ENCODE measurements around the gene MAST4.
A peak's percentile ranks its signal among the peaks of the same experiment; 100 is the strongest.

MAST4 gene

DNA sequence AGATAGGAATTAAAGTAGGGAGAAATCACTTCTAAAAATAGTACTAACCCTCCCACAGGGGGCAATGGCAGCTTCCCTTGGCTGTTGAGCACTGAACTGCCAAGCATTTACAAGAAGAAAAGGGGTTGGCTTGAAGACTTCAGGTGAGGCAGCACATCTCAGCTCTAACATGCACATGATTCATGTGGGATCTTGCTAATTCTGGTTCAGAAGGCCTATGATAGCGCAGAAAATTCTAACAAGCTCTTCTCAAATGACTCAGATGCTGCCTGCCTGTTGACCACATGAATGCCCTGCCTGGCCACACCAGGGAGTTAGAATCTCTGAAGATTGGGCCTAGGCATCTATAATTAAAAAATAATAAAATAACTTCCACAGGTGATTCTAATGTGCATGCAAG is 577.8 kb downstream of the MAST4 start:
- no peak for DNase-seq

DNA sequence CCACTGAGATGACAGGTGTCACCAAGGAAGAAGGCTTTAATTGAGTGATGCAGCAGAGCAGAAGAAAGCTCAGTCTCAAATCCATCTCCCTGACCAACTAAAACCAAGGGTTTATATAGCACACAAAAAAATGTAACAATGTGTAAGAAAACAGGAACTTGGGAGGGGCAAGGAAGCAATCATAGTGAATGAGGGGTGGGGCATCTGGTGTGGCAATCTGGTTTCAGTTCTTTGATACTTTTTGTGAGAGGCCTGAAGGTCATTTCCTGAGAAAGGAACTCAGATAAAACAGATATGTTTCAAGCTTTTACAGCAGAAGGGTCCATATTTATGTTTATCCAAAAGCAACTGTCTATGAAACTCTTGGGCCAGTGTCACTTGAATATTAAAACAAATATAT is 580.7 kb downstream of the MAST4 start:
- no peak for DNase-seq

DNA sequence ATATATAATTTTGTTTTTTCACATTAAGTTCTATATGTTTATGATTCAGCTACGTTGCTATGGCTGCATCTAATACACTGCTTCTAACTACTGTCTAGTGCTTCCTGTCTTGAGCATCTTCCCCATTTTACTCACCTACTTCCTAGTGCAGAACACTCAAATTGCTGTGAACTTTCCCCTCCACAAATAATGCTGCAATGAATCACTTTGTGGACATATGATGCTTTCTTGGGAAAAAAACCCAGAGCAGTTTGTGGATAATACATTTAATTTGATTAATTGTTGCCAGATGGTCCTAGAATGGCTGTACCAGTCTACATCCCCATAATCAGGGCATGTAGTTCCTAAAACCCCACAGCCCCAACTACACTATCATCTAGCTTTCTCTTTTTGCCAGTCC is 581.9 kb downstream of the MAST4 start:
- peak; percentile 5 for DNase-seq

DNA sequence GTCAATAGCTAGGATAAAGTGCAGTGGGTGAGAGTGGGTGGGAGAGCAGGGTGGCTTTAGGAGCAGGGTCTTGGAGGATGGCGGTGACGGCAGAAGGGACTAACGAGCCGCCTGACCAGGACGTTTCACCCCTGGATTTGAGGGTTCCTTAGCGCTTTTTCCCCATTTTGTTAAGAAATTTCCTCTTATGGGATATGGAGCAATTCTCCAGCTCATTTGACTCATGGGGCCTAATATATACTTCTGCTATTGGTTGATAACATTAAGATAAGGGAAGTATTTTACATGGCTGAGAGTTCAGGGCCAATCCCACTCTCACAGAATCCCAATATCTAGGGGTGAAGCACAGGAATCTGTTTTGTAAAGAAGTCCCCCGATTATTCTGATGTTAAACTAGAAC is 582.8 kb downstream of the MAST4 start:
- no peak for DNase-seq

DNA sequence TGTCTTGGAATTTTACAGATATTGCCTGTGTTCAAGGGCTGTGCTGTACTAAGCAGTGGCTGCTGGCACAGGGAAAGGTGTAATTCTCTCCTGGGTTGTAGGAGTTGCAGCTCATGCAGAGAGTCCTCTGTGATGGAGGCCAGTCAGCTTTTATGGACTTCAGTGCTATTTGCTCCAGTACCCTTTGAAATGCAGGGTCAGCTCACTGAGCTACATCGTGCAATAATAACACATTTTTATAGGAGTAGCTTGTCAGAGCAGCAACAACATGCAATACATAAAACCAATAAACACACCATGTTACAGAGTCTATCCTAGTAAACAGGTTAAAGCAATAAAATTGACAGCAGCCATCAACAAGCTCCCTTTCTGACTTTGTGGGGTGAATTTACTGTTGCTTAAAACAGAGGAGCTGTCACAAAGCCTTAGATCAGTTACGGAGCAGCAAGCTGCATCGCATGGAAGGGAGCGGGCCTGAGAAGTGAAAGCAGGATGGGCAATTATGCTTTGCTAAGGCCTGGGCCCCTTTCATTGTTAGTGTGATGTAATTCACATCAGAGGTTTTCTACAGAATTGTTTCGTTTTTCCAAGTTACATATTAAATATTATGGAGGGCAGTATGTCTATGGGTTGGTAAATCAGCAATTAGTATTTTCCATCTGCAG is 583.6 kb downstream of the MAST4 start:
- DNase-seq = no peak

DNA sequence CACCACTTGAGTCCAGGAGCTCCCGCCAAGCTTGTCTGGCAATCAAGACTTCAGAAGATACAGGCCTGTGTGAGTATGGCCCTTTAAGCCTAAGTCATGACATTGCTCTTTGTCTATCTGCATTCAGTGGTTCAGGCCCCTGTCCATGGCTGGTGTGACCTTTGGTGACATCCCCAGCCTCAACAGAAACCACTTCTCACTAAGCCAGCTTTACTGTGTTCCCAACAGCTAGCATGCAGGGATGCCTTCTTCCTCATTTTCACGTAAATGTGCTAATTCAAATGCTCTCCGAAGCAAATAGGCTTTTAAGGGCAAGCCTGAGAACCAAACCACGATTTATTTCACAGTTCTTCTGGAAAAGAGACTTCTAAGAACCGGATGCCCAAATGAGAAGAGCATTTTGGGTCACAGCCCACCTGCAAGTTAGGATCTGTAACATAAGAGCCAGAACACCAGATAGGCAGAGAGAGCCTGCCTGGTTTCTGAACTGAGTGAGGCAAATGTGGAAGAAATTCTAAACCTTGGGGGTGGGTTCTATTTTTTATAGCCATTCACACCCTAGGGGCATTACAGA is 585.5 kb downstream of the MAST4 start:
- DNase-seq = no peak

DNA sequence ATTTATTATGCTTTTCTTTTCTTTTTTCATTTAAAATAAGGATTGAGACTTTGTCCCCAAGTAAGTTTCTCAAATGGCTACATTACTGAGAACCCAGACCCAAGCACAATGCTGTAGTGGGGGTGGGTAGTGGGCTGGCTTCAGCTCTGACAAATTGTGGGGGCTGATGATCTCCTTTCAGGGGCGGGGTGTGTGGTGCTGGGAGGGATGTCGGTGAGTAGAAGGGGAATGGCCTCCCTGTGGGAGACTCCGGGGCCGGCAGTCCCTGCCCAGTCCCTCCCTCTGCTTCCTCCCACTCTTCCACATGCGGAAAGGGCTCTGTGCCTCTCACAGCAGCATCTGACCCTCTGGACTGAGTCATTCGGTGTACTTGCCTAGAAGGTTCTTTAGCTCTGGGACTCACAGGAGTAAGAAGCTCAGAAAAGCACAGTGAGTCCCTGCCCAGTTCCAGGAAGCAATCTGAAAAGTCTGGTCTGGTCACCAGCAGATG is 586.2 kb downstream of the MAST4 start:
- DNase-seq = no peak

DNA sequence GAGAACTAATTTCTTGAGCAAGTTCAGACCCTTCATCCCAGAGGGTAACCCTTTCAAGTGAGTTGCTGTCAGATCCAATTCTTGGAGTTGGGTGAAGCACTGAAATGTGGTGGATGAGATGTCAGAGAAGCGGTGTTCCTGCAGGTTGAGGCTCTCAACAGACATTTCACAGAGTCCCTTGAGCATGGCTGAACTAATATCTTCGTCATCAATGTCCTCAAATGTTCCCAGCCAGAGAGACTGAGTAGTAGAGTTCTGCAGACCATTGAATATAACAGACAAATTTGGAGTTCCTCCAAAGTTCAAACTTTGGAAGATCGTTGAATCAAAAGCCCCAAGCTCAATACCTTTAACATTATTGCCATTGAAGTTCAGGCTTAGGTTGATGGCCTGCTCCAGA is 587.7 kb downstream of the MAST4 start:
- DNase-seq = no peak

DNA sequence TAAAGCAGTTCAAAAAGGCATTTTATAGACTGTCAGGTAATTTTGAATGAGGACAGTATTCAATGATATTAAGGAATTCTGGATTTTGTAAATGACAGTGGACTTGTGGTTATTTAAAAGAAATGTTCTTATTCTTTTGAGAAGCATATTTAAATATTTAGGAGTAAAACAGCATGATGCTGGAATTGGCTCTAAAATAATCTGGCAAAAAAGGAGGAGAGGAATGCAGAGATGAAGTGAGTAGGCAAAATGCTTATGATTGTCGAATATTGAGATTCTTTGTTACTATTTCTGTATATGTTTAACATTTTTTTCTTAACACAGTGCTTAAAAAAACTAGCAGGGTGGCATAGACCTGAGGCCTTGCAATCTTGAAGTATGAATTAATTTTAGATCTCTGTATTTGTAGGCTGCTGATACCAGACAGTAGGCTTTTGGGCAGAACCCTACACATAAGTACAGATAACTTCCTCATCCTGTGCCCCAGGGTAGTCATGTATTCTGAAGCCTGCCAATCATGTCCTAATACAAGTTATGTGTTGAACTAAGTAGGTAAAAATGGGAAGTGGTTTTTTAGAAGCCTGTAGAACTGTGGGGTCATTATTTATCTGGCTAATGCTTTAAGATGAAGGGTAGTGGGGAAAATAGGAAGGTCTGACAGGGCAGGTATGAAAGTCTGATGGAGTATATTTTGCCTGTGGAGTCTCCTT is 591.0 kb downstream of the MAST4 start:
- no peak for DNase-seq

DNA sequence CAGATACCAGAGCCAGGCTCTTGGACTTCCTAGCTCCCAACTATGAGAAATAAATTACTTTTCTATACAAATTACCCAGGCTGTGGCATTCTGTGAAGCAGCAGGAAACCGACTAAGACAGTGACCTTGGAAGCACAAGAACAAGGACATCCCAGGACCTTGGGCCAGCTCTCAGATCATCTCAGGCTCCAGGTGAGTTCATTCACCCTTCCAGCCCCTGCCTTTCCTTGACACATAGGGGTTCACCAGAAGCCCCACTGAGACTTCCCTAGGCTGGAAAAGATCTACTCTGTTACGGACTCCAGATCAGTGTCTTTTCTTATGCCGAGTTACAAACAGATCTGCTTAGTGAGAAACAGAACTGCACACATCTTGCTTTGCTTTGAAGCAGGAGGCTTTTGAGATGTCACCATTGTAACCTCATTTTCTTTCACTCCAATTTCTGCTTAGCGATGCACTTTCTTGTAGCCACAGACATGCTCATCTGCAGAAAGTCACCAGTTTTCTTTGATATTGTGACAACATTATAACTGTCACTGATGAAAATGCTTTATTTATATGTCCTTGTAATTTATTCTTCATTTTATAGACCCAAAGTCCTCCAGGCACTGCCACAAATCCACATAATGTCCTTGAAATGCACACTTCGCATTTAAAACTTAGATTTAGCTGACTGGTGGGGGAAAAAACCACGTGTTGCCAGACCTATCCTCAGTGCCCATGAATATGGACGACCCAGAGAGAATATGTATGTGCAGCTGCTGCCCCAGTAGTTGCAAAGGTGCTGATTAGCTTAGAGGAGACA is 592.3 kb downstream of the MAST4 start:
- no peak for DNase-seq

DNA sequence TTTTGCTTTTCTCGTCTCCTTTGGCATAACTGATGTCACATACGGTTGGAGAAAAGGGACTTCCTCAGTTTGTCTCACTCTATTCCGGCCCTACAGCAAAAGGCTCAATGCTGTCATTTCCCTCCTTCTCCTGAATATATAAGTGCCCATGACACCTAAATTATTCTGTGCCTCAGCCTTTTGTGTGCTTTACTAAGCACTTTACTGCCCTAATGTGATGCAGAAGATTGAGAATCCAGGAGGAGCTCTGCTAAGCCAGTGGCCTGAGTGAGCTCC is 592.8 kb downstream of the MAST4 start:
- DNase-seq = no peak

DNA sequence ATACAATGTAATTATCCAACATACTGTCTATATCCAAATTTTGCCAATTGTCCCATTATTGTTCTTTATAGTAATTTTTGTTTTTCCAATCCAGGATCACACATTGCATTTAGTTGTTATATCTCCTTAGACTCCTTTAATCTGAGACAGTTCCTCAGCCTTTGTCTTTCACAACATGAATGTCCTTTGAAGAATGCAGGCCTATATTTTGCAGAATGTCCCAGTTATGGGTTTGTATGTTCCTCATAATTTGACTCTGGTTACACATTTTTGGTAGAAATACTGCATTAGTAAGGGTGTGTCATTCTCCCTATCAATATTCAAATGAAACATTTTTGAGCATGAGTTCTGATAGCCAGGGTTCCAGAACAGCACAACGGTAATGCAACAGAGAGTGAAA is 593.7 kb downstream of the MAST4 start:
- no peak for DNase-seq

DNA sequence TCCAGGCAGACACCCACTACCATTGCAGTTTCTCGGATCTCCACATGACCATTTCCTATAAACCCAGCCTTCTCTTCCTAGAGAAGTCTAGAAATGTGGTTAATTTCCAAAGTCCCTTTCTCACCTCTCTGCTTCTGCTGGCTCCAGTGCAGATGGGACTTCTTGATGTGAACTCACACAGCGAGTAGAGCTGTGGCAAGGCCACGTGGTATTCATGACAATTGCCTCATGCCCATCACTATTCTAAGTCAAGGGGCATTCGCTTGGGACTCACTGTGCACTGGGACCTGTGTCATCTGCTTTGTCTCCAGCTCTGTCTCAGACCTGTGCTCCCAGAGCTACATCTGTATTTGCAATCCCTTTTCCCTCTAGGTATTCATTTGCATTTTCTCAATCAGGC is 594.2 kb downstream of the MAST4 start:
- DNase-seq = no peak

DNA sequence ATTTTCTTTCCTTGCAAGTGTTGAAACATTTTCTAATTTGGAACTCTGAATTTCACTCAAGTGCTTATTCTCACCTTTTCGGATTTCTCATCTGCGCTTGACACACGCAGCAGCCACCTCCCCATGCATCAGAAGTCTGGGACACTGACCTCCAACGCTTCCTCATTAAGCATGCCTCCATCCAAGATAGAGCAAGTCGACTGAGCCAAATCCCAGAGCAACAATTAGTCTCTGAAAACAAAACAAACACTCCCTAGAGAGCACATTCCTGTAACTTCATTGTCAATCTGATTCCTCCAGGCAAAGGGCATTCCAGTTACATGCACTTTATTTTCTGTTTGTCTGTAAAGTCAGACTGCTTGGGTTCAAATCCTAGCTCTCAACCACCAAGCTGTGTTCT is 594.7 kb downstream of the MAST4 start:
- DNase-seq = no peak

DNA sequence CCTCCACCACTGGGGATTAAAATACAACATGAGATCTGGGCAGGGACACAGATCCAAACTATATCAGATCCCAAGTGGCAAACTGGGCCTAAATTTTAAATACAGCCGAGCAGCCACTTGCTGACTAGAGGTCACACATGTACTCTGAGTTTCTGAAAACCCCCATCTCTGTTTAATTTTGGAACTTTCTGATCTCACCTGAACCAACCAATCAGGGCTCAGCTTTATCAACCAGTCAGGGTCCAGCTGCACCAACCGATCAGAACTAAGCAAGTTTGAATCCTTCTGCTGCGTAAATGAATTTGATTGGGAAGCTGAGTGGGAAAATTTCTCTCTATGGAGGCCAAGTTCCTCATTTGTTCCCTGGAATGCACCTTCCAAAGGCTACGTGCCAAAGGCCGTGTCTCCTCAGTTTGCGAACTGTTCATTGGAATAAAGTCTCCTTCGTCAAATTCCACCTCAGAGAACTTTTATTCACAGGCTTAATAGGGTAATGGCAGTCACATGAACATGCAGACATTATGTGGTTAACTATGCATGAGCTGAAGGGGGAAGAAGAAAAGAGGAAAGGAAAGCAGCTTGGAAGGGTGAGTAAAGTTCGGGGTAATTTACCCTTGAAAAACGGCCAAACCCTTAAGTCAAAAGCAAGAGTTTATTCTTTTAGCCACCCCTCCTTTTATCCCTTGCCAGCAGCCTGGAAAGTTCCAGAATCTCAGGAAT is 596.7 kb downstream of the MAST4 start:
- DNase-seq = no peak

DNA sequence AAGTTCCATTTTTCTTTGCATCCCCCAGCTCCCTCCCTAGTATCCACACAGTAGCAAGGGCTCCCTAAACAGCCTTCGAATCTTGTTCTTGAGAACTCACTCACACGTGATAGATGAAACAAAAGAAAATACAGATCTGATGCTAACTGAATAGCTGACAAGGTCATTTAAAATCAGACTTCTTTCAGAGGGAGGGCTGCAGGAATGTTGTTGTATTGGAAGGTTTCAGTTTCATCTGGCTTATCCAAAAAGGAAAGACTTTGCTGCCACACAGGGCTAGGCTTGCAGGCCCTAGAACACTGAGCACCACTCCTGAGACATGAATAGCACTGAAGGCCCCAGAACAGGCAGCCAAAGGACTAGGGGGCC is 597.2 kb downstream of the MAST4 start:
- no peak for DNase-seq

DNA sequence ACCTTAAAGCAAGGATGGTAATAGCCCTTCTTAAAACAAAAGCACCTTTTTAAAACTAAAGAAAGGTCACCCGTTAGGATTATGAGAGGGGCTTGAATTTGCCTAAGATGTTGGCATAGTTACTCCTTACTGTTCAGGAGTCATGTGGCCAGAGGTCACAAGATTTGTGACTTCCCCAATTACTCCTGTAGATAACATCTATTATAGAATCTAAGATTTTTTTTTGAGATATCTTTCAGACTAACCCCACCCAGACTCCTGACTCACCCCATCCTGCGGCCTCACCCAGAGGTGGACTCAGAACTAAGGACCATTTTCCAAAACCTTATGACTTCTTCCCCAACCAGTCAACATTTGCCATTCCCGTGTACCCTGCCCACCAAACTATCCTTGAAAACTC is 598.0 kb downstream of the MAST4 start:
- DNase-seq = no peak

DNA sequence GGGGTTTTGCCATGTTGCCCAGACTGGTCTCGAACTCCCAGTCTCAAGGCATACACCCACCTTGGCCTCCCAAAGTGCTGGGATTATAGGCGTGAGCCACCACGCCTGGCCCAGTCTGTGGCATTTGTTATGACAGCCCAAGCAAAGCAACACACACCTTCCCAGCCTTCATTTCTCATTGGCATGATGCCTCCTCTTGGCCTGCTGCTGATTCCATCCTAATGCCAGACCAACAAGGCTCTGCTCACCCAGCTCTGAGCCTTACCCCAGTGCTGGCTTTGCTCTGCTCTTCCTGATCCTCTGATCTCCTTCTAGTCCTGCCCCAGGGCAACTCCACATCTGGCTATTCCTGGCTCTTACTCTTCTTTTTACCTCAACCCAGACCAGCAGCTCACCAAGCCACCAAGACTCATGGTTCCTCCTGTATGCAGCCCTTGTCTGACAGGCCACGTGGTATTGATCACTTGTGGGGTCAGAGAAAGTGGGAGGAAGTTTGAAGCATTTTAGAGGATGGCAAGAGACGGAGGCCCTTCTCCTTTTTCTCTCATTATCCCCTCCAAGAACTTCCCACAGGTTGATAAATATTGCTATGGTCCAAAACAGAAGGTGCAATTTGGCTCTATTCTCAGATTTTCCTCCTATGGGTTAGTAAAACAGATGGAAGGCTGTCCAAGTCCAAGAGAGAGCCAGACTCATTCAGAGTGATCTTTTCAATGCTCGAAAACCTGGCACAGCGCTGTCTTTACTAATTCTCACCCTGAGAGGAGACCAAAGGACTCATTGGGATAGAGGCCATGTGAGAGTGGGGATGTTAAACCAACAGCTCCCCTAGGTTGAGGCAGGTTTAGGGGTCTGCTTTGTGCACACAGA is 599.4 kb downstream of the MAST4 start:
- no peak for DNase-seq

DNA sequence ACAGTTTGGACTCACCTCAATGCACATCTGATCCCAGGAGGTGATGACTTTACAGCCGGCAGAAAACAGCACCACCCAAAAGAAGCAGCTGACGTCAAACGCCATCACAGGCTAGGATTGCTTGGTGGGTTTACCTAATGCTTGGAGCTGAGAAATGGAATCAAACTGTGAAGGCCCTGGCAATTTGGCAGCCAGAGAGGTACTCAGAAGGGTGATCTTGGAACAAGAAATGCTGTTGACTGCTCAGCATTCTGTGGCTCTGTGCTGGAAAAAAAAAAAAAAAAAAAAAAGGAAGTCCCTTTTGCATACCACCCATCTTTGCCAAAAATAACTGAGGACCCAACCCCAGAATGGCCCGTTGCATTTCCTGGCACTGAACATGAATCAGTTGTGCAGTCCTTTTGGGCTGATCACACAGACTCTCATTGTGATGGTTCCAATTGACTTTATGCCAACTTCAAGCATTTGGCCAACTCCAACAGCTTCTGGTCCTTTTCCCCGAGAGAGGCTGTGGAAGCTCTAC is 600.4 kb downstream of the MAST4 start, which contains the start of gene CD180:
Gene CD180, minus strand, starts transcription at position 263 of the 523 bp plus-strand sequence. Its CDS starts 158 bp downstream, at position 105.
- no peak for DNase-seq

DNA sequence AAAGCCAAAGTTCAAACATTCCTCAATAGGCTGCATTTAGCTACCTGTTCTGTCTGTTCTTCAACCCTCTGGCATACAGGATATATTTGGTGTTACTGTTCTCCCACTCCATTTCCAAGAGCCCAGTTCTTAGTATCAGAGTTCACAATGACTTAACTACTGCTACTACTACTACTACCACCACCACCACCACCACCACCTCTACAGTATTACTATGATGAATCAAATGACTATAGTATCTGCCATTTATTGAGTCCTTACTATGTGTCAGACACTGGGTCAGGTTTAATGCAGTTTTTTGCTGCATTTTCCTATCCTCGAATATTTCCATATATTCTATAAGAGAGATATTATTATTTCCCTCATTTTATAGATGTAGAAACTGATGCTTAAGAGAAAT is 601.3 kb downstream of the MAST4 start:
- DNase-seq = no peak

DNA sequence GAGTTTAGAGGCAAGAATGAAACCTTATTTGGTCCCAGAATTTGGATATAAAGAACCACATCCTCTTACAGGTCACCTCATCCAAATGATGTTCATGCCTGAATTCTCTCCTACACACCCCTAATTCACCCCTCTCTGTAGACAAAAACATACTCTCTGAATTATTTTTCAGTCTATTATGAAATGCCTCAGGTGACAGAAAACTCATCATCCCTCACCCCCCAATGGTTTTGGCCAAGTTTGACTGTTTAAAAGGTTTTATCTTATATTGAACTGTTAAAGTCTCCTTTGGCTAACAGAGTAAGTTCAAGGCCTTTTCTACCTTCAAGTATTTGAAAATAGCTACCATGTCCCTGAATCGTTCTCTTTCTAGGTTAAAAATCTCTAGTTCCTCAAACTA is 602.7 kb downstream of the MAST4 start:
- no peak for DNase-seq

DNA sequence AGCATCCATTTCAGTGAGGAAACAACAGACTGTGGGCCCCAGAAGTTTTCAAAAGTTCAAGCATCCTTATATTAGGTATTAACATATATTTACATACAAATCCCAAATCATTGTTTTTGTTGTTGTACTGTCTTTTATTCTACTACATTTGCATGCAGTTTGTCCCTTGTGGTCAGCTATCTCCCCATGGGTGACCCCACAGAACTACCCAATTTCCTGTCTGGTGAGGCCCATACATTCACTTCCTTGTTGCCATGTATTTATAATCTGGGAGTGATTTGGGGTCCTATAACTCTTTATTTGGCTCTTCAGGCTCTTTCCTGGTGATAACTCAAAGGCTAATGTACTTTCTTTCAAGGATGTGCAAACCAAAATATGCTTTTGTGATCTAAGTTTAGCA is 603.7 kb downstream of the MAST4 start:
- DNase-seq = no peak
